HEK293 (cell line): ENCODE results near the gene DEDD2.
A peak's percentile ranks its signal among the peaks of the same experiment; 100 is the strongest.

Experiments used
- KLF1 ChIP-seq: fragments of 450-650 bp; formaldehyde crosslinking; IDR thresholded peaks from 2 replicates; pipeline ENCODE4 v1.5.1; 2016; ENCODE audit warnings: missing biosample characterization, missing genetic modification characterization
- MEIS1 ChIP-seq: sonication (generic); formaldehyde crosslinking; IDR thresholded peaks from 2 replicates; pipeline ENCODE4 v1.8.1; 2022; ENCODE audit warnings: missing genetic modification reagents, mild to moderate bottlenecking, borderline replicate concordance
- SCRT1 ChIP-seq: fragments of 450-650 bp; formaldehyde crosslinking; IDR thresholded peaks from 2 replicates; pipeline ENCODE4 v1.5.1; 2016; ENCODE audit warnings: missing biosample characterization, missing genetic modification characterization, borderline replicate concordance
- SCRT2 ChIP-seq: fragments of 450-650 bp; formaldehyde crosslinking; IDR thresholded peaks from 2 replicates; pipeline ENCODE4 v1.5.1; 2016; ENCODE audit warnings: missing biosample characterization, missing genetic modification characterization
- WT1 ChIP-seq: fragments of 450-650 bp; formaldehyde crosslinking; IDR thresholded peaks from 2 replicates; pipeline ENCODE4 v1.5.1; 2016; ENCODE audit warnings: missing biosample characterization, missing genetic modification characterization
- ZBTB17 ChIP-seq: fragments of 450-650 bp; formaldehyde crosslinking; IDR thresholded peaks from 2 replicates; pipeline ENCODE4 v1.5.1; 2016; ENCODE audit warnings: missing biosample characterization, missing genetic modification characterization
- ZBTB21 ChIP-seq: fragments of 450-650 bp; formaldehyde crosslinking; IDR thresholded peaks from 2 replicates; pipeline ENCODE4 v1.5.1; 2017; ENCODE audit warnings: missing biosample characterization, missing genetic modification characterization
- ZFP3 ChIP-seq: fragments of 450-650 bp; formaldehyde crosslinking; IDR thresholded peaks from 2 replicates; pipeline ENCODE4 v1.5.1; 2016; ENCODE audit warnings: low read depth, missing biosample characterization, missing genetic modification characterization
- ZNF148 ChIP-seq: fragments of 450-650 bp; formaldehyde crosslinking; IDR thresholded peaks from 2 replicates; pipeline ENCODE4 v1.5.0; 2017; ENCODE audit warnings: missing biosample characterization, missing genetic modification characterization, borderline replicate concordance
- ZNF23 ChIP-seq: fragments of 450-650 bp; formaldehyde crosslinking; IDR thresholded peaks from 2 replicates; pipeline ENCODE4 v1.5.1; 2016; ENCODE audit warnings: missing biosample characterization, missing genetic modification characterization, borderline replicate concordance
- ZNF423 ChIP-seq: fragments of 450-650 bp; formaldehyde crosslinking; IDR thresholded peaks from 2 replicates; pipeline ENCODE4 v1.5.1; 2016; ENCODE audit warnings: missing biosample characterization, missing genetic modification characterization
- ZNF433 ChIP-seq: fragments of 450-650 bp; formaldehyde crosslinking; IDR thresholded peaks from 2 replicates; pipeline ENCODE4 v1.5.1; 2016; ENCODE audit warnings: missing biosample characterization, missing genetic modification characterization, low read depth
- ZNF513 ChIP-seq: fragments of 450-650 bp; IDR thresholded peaks from 2 replicates; pipeline ENCODE4 v1.5.1; 2018; ENCODE audit warnings: missing biosample characterization, missing genetic modification characterization
- ZNF558 ChIP-seq: fragments of 450-650 bp; formaldehyde crosslinking; IDR thresholded peaks from 2 replicates; pipeline ENCODE4 v1.5.1; 2016; ENCODE audit warnings: missing biosample characterization, missing genetic modification characterization
- ZNF561 ChIP-seq: fragments of 450-650 bp; IDR thresholded peaks from 2 replicates; pipeline ENCODE4 v1.5.1; 2018; ENCODE audit warnings: missing biosample characterization, missing genetic modification characterization, borderline replicate concordance
- ZNF629 ChIP-seq: fragments of 450-650 bp; formaldehyde crosslinking; IDR thresholded peaks from 2 replicates; pipeline ENCODE4 v1.5.1; 2017; ENCODE audit warnings: missing biosample characterization, missing genetic modification characterization
- ZNF660 ChIP-seq: fragments of 450-650 bp; IDR thresholded peaks from 2 replicates; pipeline ENCODE4 v1.5.1; 2018; ENCODE audit warnings: missing biosample characterization, mild to moderate bottlenecking, missing genetic modification characterization
- ZNF692 ChIP-seq: fragments of 450-650 bp; formaldehyde crosslinking; IDR thresholded peaks from 2 replicates; pipeline ENCODE4 v1.5.1; 2016; ENCODE audit warnings: missing biosample characterization, missing genetic modification characterization
- ZNF747 ChIP-seq: fragments of 450-650 bp; formaldehyde crosslinking; IDR thresholded peaks from 2 replicates; pipeline ENCODE4 v1.5.1; 2016; ENCODE audit warnings: missing biosample characterization, missing genetic modification characterization
- ZSCAN18 ChIP-seq: fragments of 450-650 bp; formaldehyde crosslinking; IDR thresholded peaks from 2 replicates; pipeline ENCODE4 v1.5.1; 2016; ENCODE audit warnings: missing biosample characterization, missing genetic modification characterization
- ZXDB ChIP-seq: fragments of 450-650 bp; formaldehyde crosslinking; IDR thresholded peaks from 2 replicates; pipeline ENCODE4 v1.5.1; 2016; ENCODE audit warnings: missing biosample characterization, missing genetic modification characterization

DEDD2 gene

GRCh38 chr19:42246922-42247639, 29.6 kb upstream of the DEDD2 start (continued):
- TF ChIP-seq ZNF513 = no peak
- TF ChIP-seq ZNF747 (tag by site-specific recombination) = no peak
- TF ChIP-seq ZBTB21 (tag by site-specific recombination) = no peak
- no peak for TF ChIP-seq ZNF660
- TF ChIP-seq ZNF423 (tag by site-specific recombination) = no peak
- TF ChIP-seq ZFP3 (tag by site-specific recombination) = no peak
- peak; percentile 63 for TF ChIP-seq SCRT2 (tag by site-specific recombination)
- no peak for TF ChIP-seq ZNF692 (tag by site-specific recombination)
- no peak for TF ChIP-seq MEIS1
- TF ChIP-seq ZBTB17 (tag by site-specific recombination) = peak; percentile 53; the same call in 1 of the 2 replicates
- TF ChIP-seq ZNF558 (tag by site-specific recombination) = no peak
- TF ChIP-seq WT1 (tag by site-specific recombination) = no peak
- no peak for TF ChIP-seq ZSCAN18
- TF ChIP-seq ZNF433 (tag by site-specific recombination) = no peak
- no peak for TF ChIP-seq ZNF629 (tag by site-specific recombination)
- TF ChIP-seq ZNF561 (tag by site-specific recombination) = no peak
- no peak for TF ChIP-seq ZNF148
- no peak for TF ChIP-seq ZNF23
- TF ChIP-seq SCRT1 (tag by site-specific recombination) = peak; percentile 75; the same call in 1 of the 2 replicates
- TF ChIP-seq ZXDB (tag by site-specific recombination) = no peak
- no peak for TF ChIP-seq KLF1 (tag by site-specific recombination)
